ENCODE data around the gene DAG1. TPM values are rescaled to one million over a fixed set of nuclear protein-coding genes. Genes with fewer than 3 reads are reported as not detected.

DAG1 gene
- total RNA-seq, 2 donors from 2014 or later: 145 to 176 TPM

- H3K27me3 ChIP-seq (ENCODE audit: control insufficient read depth, insufficient read depth, low read length, poor library complexity, severe bottlenecking): no peaks in the 10 kb centered on the region
- peaks cover 37% of the 10 kb centered on the region for H3K4me1 ChIP-seq (ENCODE audit: control insufficient read depth, insufficient read depth, low read length)
- H3K9ac ChIP-seq (ENCODE audit: extremely low read depth, low read length, poor library complexity, severe bottlenecking): peak overlapping the region; percentile 54
- WGBS, 2 experiments (ENCODE audit: insufficient coverage in 1 of 2, insufficient read length in 1 of 2): 0 to 11% methylated on average over 1 of the region's 1 CpG
- DNase-seq: peak; percentile 89
- H3K4me3 Mint-ChIP-seq: peak overlapping the region; percentile 38
- no peaks in the 10 kb centered on the region for H3K36me3 Mint-ChIP-seq (ENCODE audit: low read depth)
- no peaks in the 10 kb centered on the region for H3K27me3 Mint-ChIP-seq (ENCODE audit: insufficient read depth)
- H3K36me3 ChIP-seq (ENCODE audit: control insufficient read depth, insufficient read depth, low read length): no peaks in the 10 kb centered on the region
- peak overlapping the region; percentile 99 for H3K27ac Mint-ChIP-seq
- H3K4me1 Mint-ChIP-seq: peaks cover 63% of the 10 kb centered on the region
- H3K9me3 Mint-ChIP-seq: no peaks in the 10 kb centered on the region
- H3K4me3 ChIP-seq (ENCODE audit: low read length): no peak overlapping the region
- H3K27ac ChIP-seq (ENCODE audit: low read depth, low read length): peak overlapping the region; percentile 57
- TF ChIP-seq CTCF (conservative IDR thresholded peaks at IDR 0.05): peak; percentile 23
- H3K9me3 ChIP-seq (ENCODE audit: control insufficient read depth, low read length): no peaks in the 10 kb centered on the region
These were observed 8.5 kb upstream of the DAG1 start for GRCh38 chr3:49461443-49462171.

GRCh38 chr3:49462222-49462621, 7.8 kb upstream of the DAG1 start:
- WGBS, 2 experiments (ENCODE audit: insufficient coverage in 1 of 2, insufficient read length in 1 of 2): 30 to 74% methylated on average over 3 of the region's 3 CpGs
- Mint-ChIP-seq H3K9me3 (no peaks in the 10 kb centered on the region), H3K36me3 (ENCODE audit: low read depth) (no peaks in the 10 kb centered on the region), H3K4me1 (peaks cover 60% of the 10 kb centered on the region), H3K27ac (peak overlapping the region; percentile 99), H3K27me3 (ENCODE audit: insufficient read depth) (no peaks in the 10 kb centered on the region), H3K4me3 (peak overlapping the region; percentile 38)
- no peak for TF ChIP-seq CTCF (conservative IDR thresholded peaks at IDR 0.05)
- Histone ChIP-seq H3K4me3 (ENCODE audit: low read length) (no peak overlapping the region), H3K9ac (ENCODE audit: extremely low read depth, low read length, poor library complexity, severe bottlenecking) (peak overlapping the region; percentile 54), H3K9me3 (ENCODE audit: control insufficient read depth, low read length) (no peaks in the 10 kb centered on the region), H3K27me3 (ENCODE audit: control insufficient read depth, insufficient read depth, low read length, poor library complexity, severe bottlenecking) (no peaks in the 10 kb centered on the region), H3K4me1 (ENCODE audit: control insufficient read depth, insufficient read depth, low read length) (peaks cover 37% of the 10 kb centered on the region), H3K27ac (ENCODE audit: low read depth, low read length) (peak overlapping the region; percentile 57), H3K36me3 (ENCODE audit: control insufficient read depth, insufficient read depth, low read length) (no peaks in the 10 kb centered on the region)
- peak; percentile 60 for DNase-seq

- Mint-ChIP-seq H3K36me3 (ENCODE audit: low read depth) (no peaks in the 10 kb centered on the region), H3K4me3 (no peak overlapping the region), H3K4me1 (peaks cover 50% of the 10 kb centered on the region), H3K9me3 (no peaks in the 10 kb centered on the region), H3K27ac (peak overlapping the region; percentile 83), H3K27me3 (ENCODE audit: insufficient read depth) (no peaks in the 10 kb centered on the region)
- Histone ChIP-seq H3K9me3 (ENCODE audit: control insufficient read depth, low read length) (no peaks in the 10 kb centered on the region), H3K4me3 (ENCODE audit: low read length) (no peak overlapping the region), H3K9ac (ENCODE audit: extremely low read depth, low read length, poor library complexity, severe bottlenecking) (peak overlapping the region; percentile 32), H3K36me3 (ENCODE audit: control insufficient read depth, insufficient read depth, low read length) (no peaks in the 10 kb centered on the region), H3K4me1 (ENCODE audit: control insufficient read depth, insufficient read depth, low read length) (peaks cover 27% of the 10 kb centered on the region), H3K27me3 (ENCODE audit: control insufficient read depth, insufficient read depth, low read length, poor library complexity, severe bottlenecking) (no peaks in the 10 kb centered on the region), H3K27ac (ENCODE audit: low read depth, low read length) (peak overlapping the region; percentile 31)
- no peak for TF ChIP-seq CTCF (conservative IDR thresholded peaks at IDR 0.05)
- DNase-seq: peak; percentile 57
- 85 to 90% methylated on average over 9 to 18 of the region's 18 CpGs for WGBS, 2 experiments (ENCODE audit: insufficient coverage in 1 of 2, insufficient read length in 1 of 2)
These were observed 4.6 kb upstream of the DAG1 start for GRCh38 chr3:49465270-49466034.
